IPS-15b (cell line): Measurements from ENCODE around the gene PLCB4.

Experiments used
- H3K27me3 ChIP-seq: one replicate; pipeline ENCODE4 v1.6.1; 2013; ENCODE audit warnings: low read length; ENCODE audit not compliant: control insufficient read depth, insufficient read depth
- H3K36me3 ChIP-seq: one replicate; pipeline ENCODE4 v1.6.1; 2013; ENCODE audit warnings: low read length; ENCODE audit not compliant: control insufficient read depth, insufficient read depth
- H3K4me1 ChIP-seq: one replicate; pipeline ENCODE4 v1.6.1; 2013; ENCODE audit warnings: mild to moderate bottlenecking, low read length; ENCODE audit not compliant: control insufficient read depth, insufficient read depth
- H3K4me3 ChIP-seq: one replicate; pipeline ENCODE4 v1.5.1; 2013; ENCODE audit warnings: low read depth, low read length
- H3K9ac ChIP-seq: one replicate; pipeline ENCODE4 v1.6.1; 2013; ENCODE audit warnings: low read depth, mild to moderate bottlenecking, low read length
- H3K9me3 ChIP-seq: one replicate; pipeline ENCODE4 v1.6.1; 2013; ENCODE audit warnings: mild to moderate bottlenecking, low read length; ENCODE audit not compliant: control insufficient read depth, insufficient read depth

PLCB4 gene

DNA sequence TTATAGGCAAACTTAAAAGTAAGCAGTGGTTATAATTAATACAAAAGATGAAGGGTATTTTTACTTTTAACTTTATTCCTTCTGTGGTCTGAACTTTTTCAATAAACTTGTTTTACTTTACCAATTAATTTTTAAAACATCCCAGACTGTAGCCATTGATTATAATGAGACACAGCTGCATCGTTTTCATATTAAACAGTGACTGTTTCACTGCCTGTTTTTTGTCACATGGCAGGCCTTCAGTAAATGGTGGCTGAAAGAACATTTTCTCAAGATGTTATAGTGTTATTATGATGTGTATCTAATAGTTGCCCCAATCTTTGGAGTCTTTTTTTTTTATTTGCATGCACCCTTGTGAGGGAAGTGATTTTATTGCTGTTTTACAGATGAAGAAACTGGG lies 95.1 kb downstream of the PLCB4 start:
- Histone ChIP-seq H3K4me1 (peaks cover 5% of the 10 kb centered on the region), H3K36me3 (no peaks in the 10 kb centered on the region), H3K9ac (no peak overlapping the region)

DNA sequence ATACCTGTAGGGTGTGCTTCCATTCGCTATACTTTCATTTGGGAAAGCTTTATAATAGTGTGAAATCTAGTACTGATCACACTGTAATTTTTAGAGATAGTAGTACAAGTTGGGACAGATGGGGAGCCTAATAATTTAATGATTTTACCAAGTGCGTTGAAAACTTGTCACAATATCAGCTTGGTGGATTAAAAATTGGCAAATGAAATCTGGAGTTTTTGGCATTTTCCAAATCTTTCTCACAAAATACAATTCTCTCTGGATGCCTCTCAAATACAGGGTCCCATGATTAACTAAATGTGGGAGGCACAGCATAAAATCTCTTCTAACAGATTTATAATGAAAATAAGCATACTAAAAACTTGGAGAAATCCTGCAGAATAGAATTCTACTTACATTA lies 96.4 kb downstream of the PLCB4 start:
- Histone ChIP-seq H3K9me3 (no peaks in the 10 kb centered on the region), H3K4me1 (peaks cover 2% of the 10 kb centered on the region), H3K36me3 (no peaks in the 10 kb centered on the region), H3K9ac (no peak overlapping the region), H3K27me3 (no peaks in the 10 kb centered on the region), H3K4me3 (no peak overlapping the region)

More for the DNA sequence above, 95.1 kb downstream of the PLCB4 start:
- Histone ChIP-seq H3K4me3 (no peak overlapping the region), H3K27me3 (no peaks in the 10 kb centered on the region), H3K9me3 (no peaks in the 10 kb centered on the region)

DNA sequence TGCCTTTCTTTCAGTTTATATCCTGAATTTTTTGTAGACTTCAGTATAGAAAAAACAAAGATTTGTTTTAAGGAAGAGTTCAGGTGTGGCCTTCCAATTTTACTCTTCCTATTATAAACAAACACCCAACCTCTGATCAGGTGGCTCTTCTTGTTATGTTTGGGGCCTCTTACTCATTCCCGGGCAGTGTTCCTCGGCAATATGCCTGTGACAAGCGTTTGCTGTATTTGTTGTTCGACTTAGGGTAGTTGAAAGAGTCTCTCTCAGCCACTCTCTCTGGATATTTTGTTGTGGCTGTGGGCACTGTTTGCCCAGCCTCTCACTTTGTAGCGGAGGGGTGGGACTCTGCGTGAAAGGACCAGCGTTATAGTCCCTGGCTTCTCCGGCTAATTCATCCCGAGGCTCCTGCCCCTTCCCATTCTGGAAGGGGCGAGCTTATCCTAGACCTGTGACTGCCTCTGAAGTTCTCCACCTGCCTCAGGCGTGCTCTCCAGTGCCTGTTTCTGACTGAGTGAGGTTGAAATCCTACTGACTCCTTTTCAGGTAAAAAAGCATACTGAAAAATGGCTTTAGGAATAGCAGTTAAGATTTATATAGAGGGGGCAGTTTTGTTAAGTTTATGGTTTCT lies 97.4 kb downstream of the PLCB4 start:
- H3K36me3 ChIP-seq, result no peaks in the 10 kb centered on the region
- no peaks in the 10 kb centered on the region for H3K27me3 ChIP-seq
- no peaks in the 10 kb centered on the region for H3K4me1 ChIP-seq
- H3K9ac ChIP-seq, result no peak overlapping the region
- no peak overlapping the region for H3K4me3 ChIP-seq
- no peaks in the 10 kb centered on the region for H3K9me3 ChIP-seq

DNA sequence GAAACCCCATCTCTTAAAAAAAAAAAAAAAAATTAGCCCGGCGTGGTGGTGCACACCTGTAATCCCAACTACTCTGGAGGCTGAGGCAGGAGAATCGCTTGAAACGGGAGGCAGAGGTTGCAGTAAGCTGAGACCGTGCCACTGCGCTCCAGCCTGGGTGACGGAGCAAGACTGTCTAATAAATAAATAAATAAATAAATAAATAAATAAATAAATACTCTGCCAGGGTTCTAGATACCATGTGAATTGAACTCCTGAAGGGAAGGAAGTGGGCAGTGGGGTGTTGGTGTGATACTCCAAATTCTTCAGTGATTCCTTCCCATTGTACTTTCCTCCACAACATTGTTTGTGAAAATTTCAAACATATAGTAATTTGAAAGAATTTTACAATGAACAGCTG lies 100.5 kb downstream of the PLCB4 start:
- Histone ChIP-seq H3K36me3 (no peaks in the 10 kb centered on the region), H3K9me3 (no peaks in the 10 kb centered on the region), H3K4me1 (no peaks in the 10 kb centered on the region), H3K4me3 (no peak overlapping the region), H3K27me3 (no peaks in the 10 kb centered on the region), H3K9ac (no peak overlapping the region)

DNA sequence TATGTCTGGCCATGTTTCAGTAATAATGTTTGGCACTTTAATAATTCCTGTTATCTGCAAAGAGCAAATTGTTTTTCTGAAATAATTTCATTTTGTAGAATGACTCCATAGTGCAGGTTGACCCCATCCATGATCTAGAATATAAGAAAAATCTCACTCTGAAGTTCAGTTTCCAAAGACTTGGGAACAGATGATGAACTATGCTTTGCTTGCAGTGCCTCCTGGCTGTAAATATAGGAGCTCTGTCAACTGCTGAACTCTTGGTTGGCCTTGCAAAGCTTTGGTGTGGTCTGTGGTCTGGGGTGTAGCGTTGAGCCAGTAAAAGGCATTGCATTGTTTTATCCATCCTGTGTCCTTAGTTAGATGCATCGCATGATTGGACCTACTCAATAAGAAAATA lies 104.0 kb downstream of the PLCB4 start:
- H3K36me3 ChIP-seq, result no peaks in the 10 kb centered on the region
- no peak overlapping the region for H3K4me3 ChIP-seq
- H3K27me3 ChIP-seq, result no peaks in the 10 kb centered on the region
- H3K4me1 ChIP-seq, result no peaks in the 10 kb centered on the region
- H3K9me3 ChIP-seq, result no peaks in the 10 kb centered on the region
- H3K9ac ChIP-seq, result no peak overlapping the region

DNA sequence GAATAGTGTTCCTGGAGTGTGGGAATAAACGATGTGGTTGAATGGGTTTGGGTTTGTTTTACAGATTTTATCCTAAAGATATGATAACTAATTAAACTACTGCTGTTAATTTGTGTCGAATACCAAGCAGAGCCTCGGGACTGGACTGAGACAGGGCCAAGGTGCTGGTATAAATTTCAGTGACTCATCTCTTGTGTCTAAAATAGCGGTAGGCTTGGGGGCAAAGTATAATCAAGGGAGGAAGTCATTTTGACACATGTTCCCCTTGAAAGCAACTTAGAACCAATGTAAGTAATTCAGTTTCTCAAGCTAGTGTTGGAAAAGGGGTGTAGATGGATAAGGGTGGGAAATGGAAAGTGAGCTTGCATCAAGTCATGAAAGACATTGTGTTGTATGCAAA lies 108.4 kb downstream of the PLCB4 start:
- no peaks in the 10 kb centered on the region for H3K36me3 ChIP-seq
- peaks cover 21% of the 10 kb centered on the region for H3K4me1 ChIP-seq
- H3K9ac ChIP-seq, result no peak overlapping the region
- H3K27me3 ChIP-seq, result no peaks in the 10 kb centered on the region
- H3K4me3 ChIP-seq, result no peak overlapping the region
- no peaks in the 10 kb centered on the region for H3K9me3 ChIP-seq

DNA sequence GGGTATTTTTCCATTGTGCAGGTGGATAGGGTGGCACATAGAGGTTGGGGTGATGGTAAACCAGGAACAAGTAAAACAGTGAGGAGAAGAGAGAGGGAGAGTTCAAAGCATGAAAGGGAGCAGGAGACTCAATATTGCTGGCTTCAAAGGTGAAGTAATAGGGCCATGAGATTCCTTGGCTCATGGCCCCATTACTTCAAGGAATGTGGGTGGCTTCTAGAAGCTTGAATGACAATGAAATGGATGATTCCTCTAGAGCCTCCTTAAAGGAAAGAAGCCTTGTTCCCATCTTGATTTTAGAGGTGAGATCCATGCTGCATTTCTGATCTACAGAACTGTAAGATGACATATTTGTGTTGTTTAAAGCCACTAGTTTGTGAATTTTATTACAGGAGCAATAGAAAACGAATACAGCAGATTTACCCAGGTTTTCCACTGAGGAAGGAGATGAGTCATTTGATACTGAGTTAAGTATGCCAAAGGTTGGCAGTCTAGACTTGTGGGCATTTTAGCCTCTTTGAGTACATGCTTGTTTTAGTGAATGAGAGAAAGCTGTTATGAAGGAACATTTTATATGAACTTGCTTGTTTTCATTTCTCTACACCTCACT lies 110.4 kb downstream of the PLCB4 start:
- Histone ChIP-seq H3K4me1 (peaks cover 21% of the 10 kb centered on the region), H3K9me3 (no peaks in the 10 kb centered on the region), H3K27me3 (no peaks in the 10 kb centered on the region), H3K36me3 (no peaks in the 10 kb centered on the region), H3K4me3 (no peak overlapping the region), H3K9ac (no peak overlapping the region)

DNA sequence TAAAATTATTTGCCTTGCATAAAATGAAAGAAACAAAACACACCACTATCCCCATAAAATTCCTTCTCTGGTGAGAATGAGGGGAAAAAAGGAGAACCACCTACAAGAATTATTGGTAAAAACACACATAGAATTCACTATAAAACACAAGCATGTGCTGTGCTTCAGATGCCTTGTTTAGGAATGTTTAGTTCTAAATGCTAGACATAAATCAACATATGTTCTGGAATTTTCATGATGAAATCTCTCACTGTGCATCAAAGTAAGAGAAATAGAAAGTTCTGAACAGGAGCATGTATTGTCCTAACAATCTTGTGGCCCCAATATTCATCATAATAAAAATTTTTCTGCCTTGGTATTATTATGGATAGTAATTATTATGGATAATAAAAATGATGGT lies 111.0 kb downstream of the PLCB4 start:
- no peak overlapping the region for H3K4me3 ChIP-seq
- H3K27me3 ChIP-seq, result no peaks in the 10 kb centered on the region
- no peaks in the 10 kb centered on the region for H3K36me3 ChIP-seq
- H3K9me3 ChIP-seq, result no peaks in the 10 kb centered on the region
- peaks cover 21% of the 10 kb centered on the region for H3K4me1 ChIP-seq
- no peak overlapping the region for H3K9ac ChIP-seq

DNA sequence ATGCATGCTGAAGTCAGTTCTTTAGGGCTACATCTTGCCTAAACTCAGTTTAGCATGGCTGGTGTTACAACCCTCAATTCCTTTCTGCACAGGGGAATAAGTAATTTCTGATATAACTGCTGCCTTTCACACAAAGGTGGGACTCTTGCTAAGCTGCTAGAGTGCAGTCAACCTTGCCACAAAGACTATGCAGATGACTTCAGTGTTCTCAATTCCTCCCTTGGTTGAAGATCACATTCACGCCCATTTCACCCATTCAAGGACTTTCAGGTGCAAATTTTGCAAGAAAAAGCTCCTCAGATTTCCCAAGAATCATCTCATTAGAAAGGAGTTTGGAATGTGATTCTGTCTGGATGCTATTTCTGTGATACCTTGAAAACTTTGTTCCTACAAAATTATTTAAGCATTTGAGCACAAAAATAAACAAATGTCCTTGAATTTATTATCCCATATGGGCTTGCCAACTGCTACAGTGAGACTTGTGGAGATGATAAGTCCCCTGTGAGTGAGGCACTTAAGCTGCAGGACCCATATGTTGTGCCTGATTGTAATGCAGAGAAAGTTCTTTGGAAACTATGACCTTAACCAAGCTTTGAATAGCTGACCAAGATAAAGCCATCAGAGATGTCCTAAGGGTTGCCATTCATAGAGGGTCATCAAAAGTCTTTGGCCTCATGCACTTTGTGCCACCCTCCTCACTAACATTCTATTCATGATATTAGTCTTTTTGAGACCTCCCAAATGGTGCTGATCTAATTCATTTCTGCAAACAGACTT lies 111.8 kb downstream of the PLCB4 start:
- H3K4me3 ChIP-seq, result no peak overlapping the region
- no peaks in the 10 kb centered on the region for H3K9me3 ChIP-seq

DNA sequence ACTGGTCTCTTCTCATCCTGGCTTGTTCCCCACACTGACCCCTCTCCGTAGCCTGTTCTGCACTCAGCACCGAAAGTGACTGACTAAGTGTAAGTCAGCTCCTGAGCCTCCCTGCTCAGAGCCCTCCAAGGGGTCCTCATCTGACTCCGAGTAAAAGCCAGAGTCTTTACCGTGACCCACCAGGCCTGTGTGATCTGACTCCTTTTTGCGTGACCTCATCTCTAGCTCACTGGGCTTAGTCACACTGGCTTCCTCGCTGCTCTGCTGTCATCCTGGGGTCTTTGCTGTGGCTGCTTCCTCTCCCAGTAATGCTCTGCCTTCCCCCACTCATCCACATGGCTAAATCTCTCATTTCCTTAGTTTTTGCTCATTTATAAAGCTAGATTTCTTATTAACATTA lies 116.6 kb downstream of the PLCB4 start:
- Histone ChIP-seq H3K4me1 (peaks cover 6% of the 10 kb centered on the region), H3K9ac (no peak overlapping the region), H3K4me3 (no peak overlapping the region), H3K36me3 (no peaks in the 10 kb centered on the region), H3K9me3 (no peaks in the 10 kb centered on the region), H3K27me3 (no peaks in the 10 kb centered on the region)

More for the DNA sequence above, 111.8 kb downstream of the PLCB4 start:
- Histone ChIP-seq H3K36me3 (no peaks in the 10 kb centered on the region), H3K4me1 (peaks cover 21% of the 10 kb centered on the region), H3K9ac (no peak overlapping the region), H3K27me3 (no peaks in the 10 kb centered on the region)

DNA sequence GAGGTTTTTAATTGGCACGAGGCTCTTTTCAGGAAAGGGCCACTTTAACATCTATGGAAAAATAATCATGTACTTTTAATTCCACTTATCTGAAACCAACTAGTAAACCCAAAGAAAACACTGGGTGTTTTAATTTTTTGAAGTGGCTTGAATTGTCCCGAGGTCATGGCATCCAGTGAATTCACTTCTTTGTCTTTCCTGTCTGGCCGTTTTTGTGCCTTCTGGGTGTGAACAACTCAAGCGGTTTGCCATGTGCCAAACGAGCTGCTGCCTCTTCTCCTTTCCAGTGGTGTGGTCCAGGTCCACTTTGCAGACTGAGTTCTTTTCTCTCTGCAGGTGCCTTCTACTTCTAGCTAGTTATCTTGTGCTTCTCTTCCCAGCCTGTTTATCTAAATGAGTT lies 117.5 kb downstream of the PLCB4 start:
- Histone ChIP-seq H3K9ac (no peak overlapping the region), H3K36me3 (no peaks in the 10 kb centered on the region), H3K27me3 (no peaks in the 10 kb centered on the region), H3K9me3 (no peaks in the 10 kb centered on the region), H3K4me1 (no peaks in the 10 kb centered on the region), H3K4me3 (no peak overlapping the region)

DNA sequence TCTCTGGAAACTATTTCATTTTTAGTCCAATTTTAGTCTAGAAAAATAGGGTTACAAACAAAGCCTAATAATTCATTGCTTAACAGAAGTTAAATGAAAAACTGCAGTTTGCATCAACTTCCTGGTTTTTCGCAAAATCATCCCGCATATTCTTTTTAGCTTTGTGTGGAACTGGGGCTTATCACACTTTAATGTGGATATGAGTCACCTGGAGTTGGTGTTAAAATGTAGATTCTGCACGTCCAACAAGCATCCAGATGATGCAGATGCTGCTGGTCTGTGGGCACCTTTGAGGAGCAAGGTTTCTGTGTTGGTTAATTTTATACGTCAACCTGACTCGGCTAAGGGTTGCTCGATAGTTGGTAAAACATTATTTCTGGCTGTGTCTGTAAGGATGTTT lies 126.1 kb downstream of the PLCB4 start:
- no peaks in the 10 kb centered on the region for H3K27me3 ChIP-seq
- H3K4me3 ChIP-seq, result no peak overlapping the region
- H3K4me1 ChIP-seq, result peaks cover 11% of the 10 kb centered on the region

More for the DNA sequence above, 126.1 kb downstream of the PLCB4 start:
- no peaks in the 10 kb centered on the region for H3K9me3 ChIP-seq
- H3K36me3 ChIP-seq, result no peaks in the 10 kb centered on the region
- H3K9ac ChIP-seq, result no peak overlapping the region
